Testis (tissue), 3 donors: ENCODE results near the gene DLG5. TPM values are rescaled to one million over a fixed set of nuclear protein-coding genes. Genes with fewer than 3 reads are reported as not detected.

Source experiments
- DNase-seq: peaks from one replicate; pipeline ENCODE4 v3.0.0-alpha.2; 2019
- H3K27ac ChIP-seq, 2 donors: fragments of 200-600 bp; sonication (generic); one replicate each; pipeline ENCODE4 v1.5.1; 2019
- H3K27me3 ChIP-seq: fragments of 200-600 bp; sonication (generic); one replicate; pipeline ENCODE4 v1.5.1; 2019
- H3K36me3 ChIP-seq: fragments of 200-600 bp; sonication (generic); one replicate; pipeline ENCODE4 v1.5.1; 2017; ENCODE audit warnings: low read depth; ENCODE audit errors: missing control alignments
- H3K4me1 ChIP-seq: fragments of 200-600 bp; sonication (generic); one replicate; pipeline ENCODE4 v1.5.1; 2019
- H3K4me3 ChIP-seq, 2 donors: fragments of 200-600 bp; sonication (generic); one replicate each; pipeline ENCODE4 v1.5.1; 2017 to 2019
- H3K9me3 ChIP-seq: fragments of 200-600 bp; sonication (generic); one replicate; pipeline ENCODE4 v1.5.1; 2017
- CTCF ChIP-seq, 3 experiments: fragments of 450-650 bp in 2 of 3; fragments of 200-600 bp in 1 of 3; sonication (generic) in 1 of 3; IDR thresholded peaks; one replicate each; pipeline ENCODE4 v1.5.1; 2016 to 2019; ENCODE audit warnings: antibody characterized with exemption in 3 of 3, mild to moderate bottlenecking in 2 of 3, moderate library complexity in 1 of 3
- POLR2A ChIP-seq: fragments of 450-650 bp; IDR thresholded peaks from one replicate; pipeline ENCODE4 v1.6.1; 2017; ENCODE audit warnings: antibody characterized with exemption, mild to moderate bottlenecking, moderate library complexity
- WGBS, 2 donors: methylation state at CpG; one replicate each; pipeline ENCODE4 v1.1.5; 2018; 5-methylcytosine and 5-hydroxymethylcytosine counted together
- intact Hi-C: fragments of 100-400 bp; cut with DNase I; formaldehyde crosslinking; loops from one replicate; pipeline ENCODE4 v1.15.1; 2023; ENCODE audit warnings: low total_unique reads
- polyA plus RNA-seq: library from polyadenylated mRNA; stranded (reverse); fragments of 350-450 nt; fragmentation: Illumina TruSeq; extraction: RNeasy Lipid Tissue Mini Kit (QIAGEN cat#74804); gene quantifications from one replicate; pipeline ENCODE4 v1.2.3, GENCODE V29; 2014; ENCODE audit warnings: low read depth, low replicate concordance; ENCODE audit not compliant: insufficient read depth
- total RNA-seq, 2 donors: library from RNA; depleted of rRNA; stranded (reverse); fragments of >200 nt; gene quantifications; one replicate each; pipeline ENCODE4 v1.2.3, GENCODE V29; 2016

The DLG5 gene
- total and polyA plus RNA-seq, 3 donors from 2014 or later: 26.9 to 54.8 (median 50.1) TPM

- Histone ChIP-seq H3K4me3 (no peak overlapping the region), H3K27me3 (no peaks in the 10 kb centered on the region), H3K27ac (peak overlapping the region in 1 of 2 donors; percentile 76), H3K9me3 (no peaks in the 10 kb centered on the region), H3K4me1 (peaks cover 20% of the 10 kb centered on the region), H3K36me3 (no peaks in the 10 kb centered on the region)
- 94 to 97% methylated on average over 3 of the region's 3 CpGs for WGBS, 2 donors
- intact Hi-C loops: no loop called here
- TF ChIP-seq POLR2A (no peak), CTCF (IDR thresholded peaks at IDR 0.05) (no peak)
- no peak for DNase-seq
Observed at GRCh38 chr10:77971804-77972144, 45.2 kb upstream of the DLG5 start.

DNA sequence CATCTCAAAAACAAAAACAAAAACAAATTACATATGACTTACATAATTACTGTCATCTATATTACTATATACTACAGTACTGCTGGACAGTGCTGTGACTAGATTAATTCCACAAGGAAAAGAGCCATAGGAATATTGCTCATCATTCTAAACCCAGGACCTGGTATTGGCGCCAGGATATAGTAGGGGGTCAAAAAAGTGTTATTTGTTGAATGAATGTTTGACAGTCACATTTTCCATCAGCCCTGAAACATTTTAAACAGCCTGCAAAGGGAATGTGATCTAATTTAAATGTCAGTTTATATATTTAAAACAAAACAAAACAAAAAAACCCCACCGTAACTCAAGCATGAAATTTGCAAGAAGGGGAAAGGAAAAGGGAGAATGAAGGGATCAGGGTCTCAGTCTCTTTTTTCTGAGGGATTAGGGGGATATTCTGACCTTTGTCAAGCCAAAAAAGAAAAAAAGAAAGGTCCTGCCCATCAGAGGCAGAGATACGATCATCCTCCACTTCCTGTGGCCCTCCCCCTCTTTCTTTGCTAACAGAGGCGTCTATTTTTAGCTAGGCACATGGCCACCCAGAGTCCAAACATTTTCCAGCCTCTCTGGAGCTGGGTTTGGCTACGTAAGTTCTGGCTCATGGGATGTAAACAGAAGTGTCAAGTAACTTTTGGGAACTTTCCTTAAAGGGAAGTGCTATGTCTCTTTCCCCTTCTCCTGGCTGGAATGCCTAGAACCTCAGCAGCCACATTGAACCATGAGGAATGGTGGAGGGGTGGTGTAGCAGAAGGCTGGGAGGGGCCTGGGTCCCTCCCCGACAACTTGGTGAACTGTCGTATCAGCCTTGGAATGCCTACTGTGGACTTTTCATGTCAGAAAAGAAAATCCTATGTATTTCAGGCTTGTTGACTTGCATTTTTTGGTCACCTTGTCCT lies 44.6 kb upstream of the DLG5 start:
- Histone ChIP-seq H3K36me3 (no peaks in the 10 kb centered on the region), H3K4me3 (no peak overlapping the region), H3K4me1 (peaks cover 20% of the 10 kb centered on the region), H3K27ac (peak overlapping the region in 1 of 2 donors; percentile 76), H3K9me3 (no peaks in the 10 kb centered on the region), H3K27me3 (no peaks in the 10 kb centered on the region)
- DNase-seq: peak; percentile 87
- WGBS, 2 donors: 45% methylated on average over 7 of the region's 7 CpGs
- no peak for TF ChIP-seq POLR2A
- TF ChIP-seq CTCF (IDR thresholded peaks at IDR 0.05): no peak
- intact Hi-C loops: no loop called here

DNA sequence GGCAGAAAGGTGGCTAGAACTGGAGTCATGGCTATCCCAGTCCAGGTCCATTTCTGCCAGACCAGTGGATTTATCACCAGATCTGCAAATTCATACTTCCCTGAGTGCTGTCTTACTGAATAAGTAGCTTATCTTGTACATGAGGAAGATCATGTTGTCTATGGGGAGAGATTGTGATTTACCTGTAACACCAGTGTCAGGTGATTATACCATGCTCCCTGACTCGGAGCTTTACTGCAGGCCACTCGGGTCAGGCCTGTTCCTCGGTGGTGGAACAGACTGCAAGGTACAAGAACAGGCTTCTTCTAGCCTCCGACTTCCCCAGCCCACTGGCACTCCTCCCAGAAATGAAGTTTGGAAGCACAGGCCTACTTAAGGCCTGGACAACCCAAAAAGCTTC lies 42.6 kb upstream of the DLG5 start:
- intact Hi-C loops: no loop called here
- no peaks in the 10 kb centered on the region for H3K27me3 ChIP-seq
- no peaks in the 10 kb centered on the region for H3K9me3 ChIP-seq
- TF ChIP-seq CTCF (IDR thresholded peaks at IDR 0.05) (no peak), POLR2A (no peak)
- peak overlapping the region; percentile 7 to 44 for H3K27ac ChIP-seq
- peak; percentile 64 for DNase-seq
- 42 to 60% methylated on average over 1 to 4 of the region's 4 CpGs for WGBS, 2 donors
- no peaks in the 10 kb centered on the region for H3K36me3 ChIP-seq
- peaks cover 20% of the 10 kb centered on the region for H3K4me1 ChIP-seq
- H3K4me3 ChIP-seq: no peak overlapping the region

DNA sequence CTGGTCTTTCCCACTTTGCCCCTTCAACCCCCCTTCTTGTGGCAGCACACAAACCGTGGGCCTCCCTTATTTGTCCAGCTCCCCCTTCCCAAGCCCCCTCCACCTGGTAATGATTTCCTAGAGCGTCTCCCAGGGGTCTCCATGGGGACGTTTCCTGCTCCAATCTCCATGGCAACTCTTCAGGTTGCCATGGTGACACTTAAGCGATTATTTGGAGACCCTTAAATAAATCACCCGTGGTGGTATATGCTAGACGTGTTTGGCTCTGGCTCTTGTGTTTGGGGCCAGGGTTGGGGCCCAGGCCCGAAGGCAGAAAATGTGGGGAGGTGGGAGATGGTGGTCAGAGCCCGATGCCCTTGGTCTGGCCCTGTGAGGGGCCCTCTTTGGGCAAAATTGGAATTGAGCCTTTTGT lies 41.1 kb upstream of the DLG5 start:
- 59 to 60% methylated on average over 8 of the region's 8 CpGs for WGBS, 2 donors
- Histone ChIP-seq H3K27ac (no peak overlapping the region), H3K9me3 (no peaks in the 10 kb centered on the region), H3K27me3 (no peaks in the 10 kb centered on the region), H3K36me3 (no peaks in the 10 kb centered on the region), H3K4me3 (no peak overlapping the region), H3K4me1 (peaks cover 20% of the 10 kb centered on the region)
- TF ChIP-seq CTCF (IDR thresholded peaks at IDR 0.05): no peak
- intact Hi-C loops: no loop called here
- DNase-seq: no peak

- H3K4me3 ChIP-seq: no peak overlapping the region
- TF ChIP-seq CTCF (IDR thresholded peaks at IDR 0.05) (no peak), POLR2A (no peak)
- no peaks in the 10 kb centered on the region for H3K9me3 ChIP-seq
- DNase-seq: no peak
- intact Hi-C loops: no loop called here
- H3K36me3 ChIP-seq: no peaks in the 10 kb centered on the region
- no peak overlapping the region for H3K27ac ChIP-seq
- H3K27me3 ChIP-seq: no peaks in the 10 kb centered on the region
- peaks cover 6% of the 10 kb centered on the region for H3K4me1 ChIP-seq
- 83 to 92% methylated on average over 5 of the region's 5 CpGs for WGBS, 2 donors
Observed at GRCh38 chr10:77965294-77965693, 38.7 kb upstream of the DLG5 start.
